ENCODE measurements around the gene KIF27. TPM values are rescaled to one million over a fixed set of nuclear protein-coding genes. Genes with fewer than 3 reads are reported as not detected.
A peak's percentile ranks its signal among the peaks of the same experiment; 100 is the strongest.

Gene KIF27, protein sequence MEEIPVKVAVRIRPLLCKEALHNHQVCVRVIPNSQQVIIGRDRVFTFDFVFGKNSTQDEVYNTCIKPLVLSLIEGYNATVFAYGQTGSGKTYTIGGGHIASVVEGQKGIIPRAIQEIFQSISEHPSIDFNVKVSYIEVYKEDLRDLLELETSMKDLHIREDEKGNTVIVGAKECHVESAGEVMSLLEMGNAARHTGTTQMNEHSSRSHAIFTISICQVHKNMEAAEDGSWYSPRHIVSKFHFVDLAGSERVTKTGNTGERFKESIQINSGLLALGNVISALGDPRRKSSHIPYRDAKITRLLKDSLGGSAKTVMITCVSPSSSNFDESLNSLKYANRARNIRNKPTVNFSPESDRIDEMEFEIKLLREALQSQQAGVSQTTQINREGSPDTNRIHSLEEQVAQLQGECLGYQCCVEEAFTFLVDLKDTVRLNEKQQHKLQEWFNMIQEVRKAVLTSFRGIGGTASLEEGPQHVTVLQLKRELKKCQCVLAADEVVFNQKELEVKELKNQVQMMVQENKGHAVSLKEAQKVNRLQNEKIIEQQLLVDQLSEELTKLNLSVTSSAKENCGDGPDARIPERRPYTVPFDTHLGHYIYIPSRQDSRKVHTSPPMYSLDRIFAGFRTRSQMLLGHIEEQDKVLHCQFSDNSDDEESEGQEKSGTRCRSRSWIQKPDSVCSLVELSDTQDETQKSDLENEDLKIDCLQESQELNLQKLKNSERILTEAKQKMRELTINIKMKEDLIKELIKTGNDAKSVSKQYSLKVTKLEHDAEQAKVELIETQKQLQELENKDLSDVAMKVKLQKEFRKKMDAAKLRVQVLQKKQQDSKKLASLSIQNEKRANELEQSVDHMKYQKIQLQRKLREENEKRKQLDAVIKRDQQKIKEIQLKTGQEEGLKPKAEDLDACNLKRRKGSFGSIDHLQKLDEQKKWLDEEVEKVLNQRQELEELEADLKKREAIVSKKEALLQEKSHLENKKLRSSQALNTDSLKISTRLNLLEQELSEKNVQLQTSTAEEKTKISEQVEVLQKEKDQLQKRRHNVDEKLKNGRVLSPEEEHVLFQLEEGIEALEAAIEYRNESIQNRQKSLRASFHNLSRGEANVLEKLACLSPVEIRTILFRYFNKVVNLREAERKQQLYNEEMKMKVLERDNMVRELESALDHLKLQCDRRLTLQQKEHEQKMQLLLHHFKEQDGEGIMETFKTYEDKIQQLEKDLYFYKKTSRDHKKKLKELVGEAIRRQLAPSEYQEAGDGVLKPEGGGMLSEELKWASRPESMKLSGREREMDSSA (N-terminal part only)
- 10 to 100 TPM in 1 of 4 donors, 1 to 10 TPM in 3; 7.5 to 11.1 (median 9.9) TPM for total RNA-seq

DNA sequence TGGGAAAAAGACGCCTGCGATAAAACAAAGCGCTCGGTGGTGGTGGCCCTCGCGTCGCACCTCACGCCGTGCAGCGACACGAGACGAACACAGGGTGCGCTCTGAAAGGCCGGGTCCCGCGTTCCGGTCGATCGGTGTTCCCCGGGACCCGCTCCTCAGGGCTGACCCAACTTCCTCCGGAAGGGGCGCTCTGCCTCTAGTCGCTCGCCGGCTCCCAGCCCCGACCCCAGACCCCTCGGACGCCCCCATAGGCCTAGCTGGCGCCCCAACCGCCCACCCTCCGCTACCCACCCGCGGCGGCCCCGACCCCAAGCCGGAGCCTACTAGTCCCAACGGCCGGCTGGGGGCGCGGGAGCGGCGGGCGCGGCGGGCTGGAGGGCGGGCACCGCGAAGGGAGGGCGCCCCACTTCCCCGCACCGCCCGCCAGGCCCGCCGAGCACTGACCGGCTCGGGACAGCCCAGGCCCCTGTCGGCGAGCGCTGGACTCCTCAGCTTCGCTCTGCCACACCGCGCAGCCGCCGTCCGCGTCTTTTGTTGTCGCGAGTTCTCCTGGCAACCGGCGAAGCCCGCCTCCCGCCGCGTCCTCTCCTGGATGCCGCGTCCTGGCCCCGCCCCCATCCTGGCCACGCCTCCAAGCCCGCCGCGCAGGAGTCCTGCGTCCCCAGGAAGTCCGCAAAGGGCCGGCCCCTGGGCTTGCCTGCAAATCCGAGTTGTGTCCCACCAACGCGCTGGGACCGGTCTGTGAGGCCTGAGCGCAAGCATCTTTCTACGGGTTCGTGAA lies at the start of gene KIF27:
KIF27 (minus strand) TSS at position 506 of the 781 bp plus-strand sequence. CDS start 5,841 bp downstream, outside the sequence.
- Histone ChIP-seq H3K4me1 (peaks cover 0 to 16% (median 7%) of the 10 kb centered on the region in 4 donors), H3K4me3 (peak within 1 kb of the TSS; percentile 62 to 91 (median 76)), H3K27ac (peak within 1 kb of the TSS; percentile 92 to 99 (median 94)), H3K9me3 (no peaks in the 10 kb centered on the region), H3K27me3 (no peaks in the 10 kb centered on the region), H3K36me3 (no peaks in the 10 kb centered on the region)
- DNase-seq (ENCODE audit: low spot score in 2 of 2): peak; percentile 98 to 99
- 0 to 1% methylated on average over 37 to 73 of the region's 92 CpGs for WGBS, 2 donors
- TF ChIP-seq EP300 (IDR thresholded peaks at IDR 0.05) (peak; percentile 76 to 91), POLR2A (IDR thresholded peaks at IDR 0.05) (peak; percentile 43 to 88)
- TF ChIP-seq, protein P1, sequence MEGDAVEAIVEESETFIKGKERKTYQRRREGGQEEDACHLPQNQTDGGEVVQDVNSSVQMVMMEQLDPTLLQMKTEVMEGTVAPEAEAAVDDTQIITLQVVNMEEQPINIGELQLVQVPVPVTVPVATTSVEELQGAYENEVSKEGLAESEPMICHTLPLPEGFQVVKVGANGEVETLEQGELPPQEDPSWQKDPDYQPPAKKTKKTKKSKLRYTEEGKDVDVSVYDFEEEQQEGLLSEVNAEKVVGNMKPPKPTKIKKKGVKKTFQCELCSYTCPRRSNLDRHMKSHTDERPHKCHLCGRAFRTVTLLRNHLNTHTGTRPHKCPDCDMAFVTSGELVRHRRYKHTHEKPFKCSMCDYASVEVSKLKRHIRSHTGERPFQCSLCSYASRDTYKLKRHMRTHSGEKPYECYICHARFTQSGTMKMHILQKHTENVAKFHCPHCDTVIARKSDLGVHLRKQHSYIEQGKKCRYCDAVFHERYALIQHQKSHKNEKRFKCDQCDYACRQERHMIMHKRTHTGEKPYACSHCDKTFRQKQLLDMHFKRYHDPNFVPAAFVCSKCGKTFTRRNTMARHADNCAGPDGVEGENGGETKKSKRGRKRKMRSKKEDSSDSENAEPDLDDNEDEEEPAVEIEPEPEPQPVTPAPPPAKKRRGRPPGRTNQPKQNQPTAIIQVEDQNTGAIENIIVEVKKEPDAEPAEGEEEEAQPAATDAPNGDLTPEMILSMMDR (IDR thresholded peaks at IDR 0.05): peak in 4 of 5 experiments; percentile 39 to 87 (median 62)

DNA sequence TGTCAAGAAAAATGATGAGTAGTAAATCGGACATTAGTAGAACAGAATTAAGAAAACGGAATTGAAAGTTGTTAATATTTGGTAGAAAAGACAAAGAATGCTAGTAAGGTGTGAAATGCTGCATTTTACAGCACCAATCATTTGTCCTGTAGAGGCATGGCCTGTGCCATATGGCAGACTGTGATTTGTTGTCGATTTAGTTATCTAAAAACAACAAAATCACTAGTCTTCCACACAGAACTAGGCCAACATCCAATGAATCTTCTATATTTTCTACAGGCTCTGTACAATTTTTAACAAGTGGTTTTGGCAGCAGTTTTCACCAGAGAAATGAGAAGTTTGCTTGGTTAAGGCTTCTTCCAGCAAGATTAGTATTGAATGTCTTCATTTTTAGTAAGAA lies 48.4 kb upstream of the KIF27 start:
- Histone ChIP-seq H3K4me1 (peaks cover 0 to 49% (median under 1%) of the 10 kb centered on the region in 4 donors), H3K4me3 (no peak overlapping the region), H3K27me3 (no peaks in the 10 kb centered on the region), H3K36me3 (peaks cover 16 to 88% (median 43%) of the 10 kb centered on the region in 3 donors), H3K9me3 (no peaks in the 10 kb centered on the region), H3K27ac (no peak overlapping the region)
- 81 to 82% methylated on average over 3 of the region's 3 CpGs for WGBS, 2 donors
- TF ChIP-seq POLR2A (IDR thresholded peaks at IDR 0.05): no peak
- DNase-seq (ENCODE audit: low spot score in 2 of 2): no peak

DNA sequence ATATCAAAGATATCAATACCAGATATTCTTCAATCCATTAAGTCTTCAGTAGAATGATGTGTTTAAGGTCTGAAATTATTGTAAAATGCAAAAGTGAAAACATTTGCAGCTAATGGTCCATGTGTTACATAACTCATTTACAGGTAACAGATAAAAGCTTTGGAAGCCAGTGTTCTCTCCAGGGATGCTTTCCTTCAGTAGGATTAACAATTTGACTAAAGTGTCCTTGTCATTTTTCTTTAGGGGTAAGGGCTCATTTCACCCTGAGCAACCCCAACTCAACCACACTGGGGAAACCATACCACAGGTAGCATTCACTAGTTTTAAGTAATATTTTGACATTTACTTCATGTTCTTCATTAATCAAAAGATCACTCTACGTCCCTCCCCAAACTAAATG lies 45.8 kb upstream of the KIF27 start:
- no peaks in the 10 kb centered on the region for H3K9me3 ChIP-seq
- TF ChIP-seq, protein P1 (IDR thresholded peaks at IDR 0.05): no peak
- no peak for TF ChIP-seq EP300 (IDR thresholded peaks at IDR 0.05)
- no peak for TF ChIP-seq POLR2A (IDR thresholded peaks at IDR 0.05)
- no peak for DNase-seq (ENCODE audit: low spot score in 2 of 2)
- H3K27me3 ChIP-seq: no peaks in the 10 kb centered on the region
- no peak overlapping the region for H3K4me3 ChIP-seq
- peaks cover 0 to 25% (median 0%) of the 10 kb centered on the region in 4 donors for H3K4me1 ChIP-seq
- WGBS, 2 donors: 68 to 81% methylated on average over 1 of the region's 1 CpG
- peaks cover 3 to 63% (median 28%) of the 10 kb centered on the region in 3 donors for H3K36me3 ChIP-seq
- no peak overlapping the region for H3K27ac ChIP-seq

DNA sequence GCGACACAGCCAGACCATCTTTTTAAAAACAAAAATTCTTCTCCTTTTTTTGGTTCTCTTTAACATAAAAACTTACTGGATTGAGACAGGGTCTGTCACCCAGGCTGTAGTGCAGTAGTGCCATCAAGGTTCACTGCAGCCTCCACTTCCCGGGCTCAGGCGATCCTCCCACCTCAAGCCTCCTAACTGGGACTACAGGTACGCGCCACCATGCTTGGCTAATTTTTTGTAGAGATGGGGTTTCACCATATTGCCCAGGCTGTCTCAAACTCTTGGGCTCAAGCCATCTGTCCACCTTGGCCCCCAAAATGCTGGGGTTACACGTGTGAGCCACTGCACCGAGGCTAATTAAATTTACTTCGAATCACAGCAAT lies 45.0 kb upstream of the KIF27 start:
- Histone ChIP-seq H3K4me3 (no peak overlapping the region), H3K27me3 (no peaks in the 10 kb centered on the region), H3K9me3 (no peaks in the 10 kb centered on the region), H3K27ac (no peak overlapping the region), H3K4me1 (peaks cover 0 to 19% (median 0%) of the 10 kb centered on the region in 4 donors), H3K36me3 (peaks cover under 1 to 54% (median 21%) of the 10 kb centered on the region in 3 donors)
- WGBS, 2 donors: 85 to 87% methylated on average over 8 of the region's 8 CpGs
- TF ChIP-seq POLR2A (IDR thresholded peaks at IDR 0.05) (no peak), EP300 (IDR thresholded peaks at IDR 0.05) (no peak)
- TF ChIP-seq, protein P1 (IDR thresholded peaks at IDR 0.05): no peak
- no peak for DNase-seq (ENCODE audit: low spot score in 2 of 2)

All from tibial nerve (tissue), 4 donors.